GM19240 (cell line): ENCODE data around the gene FSHR.

Experiments
- DNase-seq: peaks from one replicate; pipeline ENCODE4 v3.0.0; 2011; ENCODE audit warnings: low spot score; ENCODE audit not compliant: insufficient read length

Gene FSHR

DNA sequence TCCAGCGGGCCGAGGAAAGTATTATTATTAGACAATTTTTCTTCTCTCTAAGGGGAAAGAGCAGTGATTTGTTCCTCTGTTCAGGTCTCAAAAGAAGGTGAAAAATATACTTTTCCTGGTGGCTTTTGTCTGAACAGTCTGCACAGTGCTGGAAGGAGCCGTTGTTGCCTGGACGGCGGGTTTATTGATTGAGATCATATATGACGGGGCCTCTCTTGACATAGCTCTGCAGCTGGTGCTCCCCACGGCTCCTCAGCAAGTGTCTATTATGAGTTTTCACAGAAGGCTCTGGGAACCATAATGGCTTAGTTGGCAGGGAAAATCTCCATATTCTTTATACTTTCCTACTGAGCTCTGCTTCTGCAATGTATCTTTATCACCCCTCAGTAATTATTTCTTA, 42.9 kb downstream of the FSHR start:
- no peak for DNase-seq

DNA sequence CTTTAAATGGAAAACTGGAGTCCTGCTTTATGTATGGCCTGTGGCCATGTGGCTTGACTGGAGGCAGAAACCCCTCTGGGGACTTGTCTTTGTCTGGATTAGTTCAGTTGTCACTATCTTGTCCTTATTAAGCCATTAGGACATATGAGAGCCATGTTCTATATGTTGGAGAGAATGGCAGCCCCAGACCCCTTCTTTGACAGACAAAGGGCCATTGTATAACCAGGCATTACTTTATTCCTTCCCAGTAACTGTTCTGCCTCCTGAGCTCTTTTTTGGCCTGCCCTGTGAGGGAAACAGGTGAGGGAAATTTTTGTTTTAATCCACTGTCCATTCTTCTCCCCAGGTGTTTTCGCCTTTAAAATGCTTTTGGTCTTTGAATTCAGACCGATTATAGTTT, 43.3 kb downstream of the FSHR start:
- DNase-seq, result no peak

DNA sequence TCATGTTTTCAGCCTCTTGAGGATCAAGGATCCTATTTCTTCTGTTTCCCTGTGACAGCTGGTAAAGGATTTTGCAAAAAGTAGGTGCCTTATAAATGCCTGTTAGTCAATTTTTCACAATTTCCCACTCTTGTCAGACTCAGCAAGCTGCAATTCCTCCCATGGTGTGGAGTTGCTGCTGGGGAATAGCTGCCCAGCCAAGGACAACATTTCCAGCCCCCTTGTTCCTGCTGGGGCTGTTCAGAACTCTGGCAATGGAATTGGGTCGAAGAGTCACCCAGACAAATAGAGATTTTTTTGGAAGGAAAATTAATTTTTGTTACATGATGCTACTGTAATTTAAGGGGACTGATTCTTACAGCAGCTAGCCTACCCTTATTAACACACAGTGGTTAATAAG, 43.7 kb downstream of the FSHR start:
- DNase-seq, result no peak

DNA sequence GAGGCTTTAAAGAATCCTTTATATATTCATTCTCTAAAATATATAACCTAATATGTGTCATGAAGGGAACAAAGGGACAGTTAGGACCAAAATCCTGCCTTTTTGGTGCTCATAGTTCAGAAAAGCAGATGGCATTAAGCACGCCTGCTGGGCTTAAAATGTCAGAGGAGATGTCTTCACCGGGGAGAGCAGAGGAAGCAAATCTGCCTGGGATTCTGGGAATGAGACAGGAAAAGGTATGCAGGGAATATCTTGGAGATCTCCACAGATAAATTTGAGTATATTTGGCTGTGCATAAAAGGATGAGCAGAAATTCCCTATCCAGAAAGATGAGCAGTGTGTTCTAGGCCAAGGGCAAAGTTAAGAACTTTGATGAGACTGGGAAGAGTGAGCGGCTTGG, 45.5 kb downstream of the FSHR start:
- no peak for DNase-seq

DNA sequence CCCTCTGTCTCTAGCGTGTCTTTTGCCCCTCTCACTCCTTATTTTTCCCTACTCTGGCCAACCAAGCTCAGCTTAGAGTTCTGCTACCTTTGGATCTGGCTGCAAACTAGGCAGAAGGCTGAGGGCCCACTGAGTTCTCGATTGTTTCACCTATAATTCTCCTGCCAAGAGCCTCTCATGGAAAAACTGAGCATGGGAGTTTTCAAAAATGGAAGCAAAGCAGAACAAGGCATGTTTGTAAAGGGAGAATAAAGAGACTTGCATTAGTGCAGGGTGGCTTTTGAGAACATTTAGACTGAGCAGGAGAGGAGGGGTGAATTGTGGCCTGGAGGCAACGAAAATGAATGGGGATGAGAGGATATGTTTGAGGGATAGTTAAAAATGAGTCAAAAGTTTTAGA, 45.9 kb downstream of the FSHR start:
- DNase-seq, result no peak

DNA sequence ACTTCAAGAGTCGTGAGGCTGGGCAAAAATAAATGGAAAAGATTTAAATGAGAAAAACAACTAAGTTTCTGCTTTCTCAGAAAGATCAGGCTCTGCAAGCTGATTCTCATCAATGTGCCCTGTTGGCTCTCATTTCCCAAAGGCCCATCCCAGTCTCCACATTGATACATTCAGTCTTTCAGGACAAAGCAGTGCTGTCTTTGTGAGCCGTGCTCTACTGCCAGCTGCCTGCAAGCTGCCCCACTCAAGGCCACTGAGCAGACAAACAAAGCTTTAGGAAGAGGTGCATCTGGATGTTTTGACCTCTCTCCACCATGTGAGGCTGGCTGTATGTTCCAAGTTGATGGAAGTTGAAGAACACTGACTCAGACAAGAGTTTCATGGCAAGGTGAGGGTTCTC, 48.8 kb downstream of the FSHR start:
- no peak for DNase-seq

- DNase-seq, result no peak
Measured at GRCh38 chr2:49102146-49102545, 52.2 kb downstream of the FSHR start.

GRCh38 chr2:49080681-49081080, 73.6 kb downstream of the FSHR start:
- no peak for DNase-seq

GRCh38 chr2:49070716-49071115, 83.6 kb downstream of the FSHR start:
- DNase-seq, result no peak

- DNase-seq, result no peak
Measured at GRCh38 chr2:49069829-49070228, 84.5 kb downstream of the FSHR start.

GRCh38 chr2:49068613-49069012, 85.7 kb downstream of the FSHR start:
- DNase-seq, result no peak

- DNase-seq, result no peak
Measured at GRCh38 chr2:49067971-49068370, 86.3 kb downstream of the FSHR start.

DNA sequence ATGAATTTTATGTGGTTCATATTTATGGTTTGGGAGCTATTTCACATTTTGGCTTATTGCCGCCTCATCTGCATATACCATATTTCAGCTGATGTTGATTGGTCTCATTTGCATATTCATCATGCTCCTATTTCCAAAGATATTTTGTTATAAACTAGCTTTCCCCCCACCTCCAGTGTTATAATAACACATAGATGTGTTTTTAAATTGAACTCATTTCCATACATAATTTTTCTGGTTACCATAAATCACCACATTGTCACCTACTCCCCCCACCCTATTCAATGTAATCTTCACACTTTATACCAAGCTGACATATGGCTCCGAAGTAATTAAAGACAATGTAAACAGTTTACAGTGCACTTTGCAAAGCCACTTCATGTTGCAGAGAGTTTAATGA, 101.2 kb downstream of the FSHR start:
- no peak for DNase-seq

GRCh38 chr2:49050265-49050664, 104.0 kb downstream of the FSHR start:
- no peak for DNase-seq

- DNase-seq, result no peak
Measured at GRCh38 chr2:49049161-49049560, 105.2 kb downstream of the FSHR start.

GRCh38 chr2:49045083-49045482, 109.2 kb downstream of the FSHR start:
- DNase-seq, result no peak

- no peak for DNase-seq
Measured at GRCh38 chr2:49044350-49045079, 109.8 kb downstream of the FSHR start.

DNA sequence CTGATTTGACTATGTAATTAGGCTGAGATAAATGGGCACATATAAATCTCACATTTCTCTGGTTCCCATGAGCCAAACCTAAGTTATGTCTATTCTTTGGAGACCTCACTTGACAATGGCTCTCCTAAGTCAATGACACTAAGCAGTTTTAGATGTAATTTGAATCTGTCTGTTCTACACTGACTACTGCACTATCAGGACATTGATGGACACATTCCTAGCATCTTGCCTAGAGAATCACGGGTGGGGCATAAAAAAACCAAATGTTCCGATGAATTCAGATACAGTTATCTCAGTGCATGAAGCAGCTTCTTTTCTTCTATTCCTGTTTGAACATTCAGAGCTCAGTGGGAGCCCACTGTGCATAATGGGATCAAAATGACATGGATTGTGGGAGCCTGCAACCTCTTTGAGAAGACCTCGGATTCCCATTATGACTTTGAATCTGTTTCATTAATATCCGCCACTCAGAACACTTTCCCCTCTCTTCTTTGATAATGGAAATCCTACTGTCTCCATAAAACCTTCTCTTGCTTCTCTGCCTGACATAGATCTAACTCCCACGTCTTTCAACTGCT, 110.8 kb downstream of the FSHR start:
- no peak for DNase-seq

DNA sequence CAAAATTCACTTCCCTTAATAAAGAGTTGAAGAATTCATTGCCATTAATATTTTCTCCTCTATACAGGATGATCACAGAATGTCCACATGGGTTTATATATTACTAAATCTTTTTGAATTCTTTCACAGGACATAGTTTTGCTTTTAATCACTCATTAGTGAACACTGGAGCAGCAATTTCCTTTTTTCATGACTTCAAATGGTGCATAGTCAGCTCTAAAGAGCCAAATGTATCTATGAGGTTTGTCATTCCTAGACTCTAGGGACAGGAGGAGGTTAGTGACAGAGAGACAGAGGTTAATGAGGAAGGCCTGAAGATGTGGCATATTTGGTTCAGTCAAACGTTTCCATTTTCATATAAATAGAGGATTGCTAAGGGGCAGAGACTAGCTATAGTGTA, 111.8 kb downstream of the FSHR start:
- no peak for DNase-seq

GRCh38 chr2:49041061-49041460, 113.3 kb downstream of the FSHR start:
- no peak for DNase-seq

GRCh38 chr2:49037197-49037596, 117.1 kb downstream of the FSHR start:
- no peak for DNase-seq

- DNase-seq, result no peak
Measured at GRCh38 chr2:49035481-49035880, 118.8 kb downstream of the FSHR start.

DNA sequence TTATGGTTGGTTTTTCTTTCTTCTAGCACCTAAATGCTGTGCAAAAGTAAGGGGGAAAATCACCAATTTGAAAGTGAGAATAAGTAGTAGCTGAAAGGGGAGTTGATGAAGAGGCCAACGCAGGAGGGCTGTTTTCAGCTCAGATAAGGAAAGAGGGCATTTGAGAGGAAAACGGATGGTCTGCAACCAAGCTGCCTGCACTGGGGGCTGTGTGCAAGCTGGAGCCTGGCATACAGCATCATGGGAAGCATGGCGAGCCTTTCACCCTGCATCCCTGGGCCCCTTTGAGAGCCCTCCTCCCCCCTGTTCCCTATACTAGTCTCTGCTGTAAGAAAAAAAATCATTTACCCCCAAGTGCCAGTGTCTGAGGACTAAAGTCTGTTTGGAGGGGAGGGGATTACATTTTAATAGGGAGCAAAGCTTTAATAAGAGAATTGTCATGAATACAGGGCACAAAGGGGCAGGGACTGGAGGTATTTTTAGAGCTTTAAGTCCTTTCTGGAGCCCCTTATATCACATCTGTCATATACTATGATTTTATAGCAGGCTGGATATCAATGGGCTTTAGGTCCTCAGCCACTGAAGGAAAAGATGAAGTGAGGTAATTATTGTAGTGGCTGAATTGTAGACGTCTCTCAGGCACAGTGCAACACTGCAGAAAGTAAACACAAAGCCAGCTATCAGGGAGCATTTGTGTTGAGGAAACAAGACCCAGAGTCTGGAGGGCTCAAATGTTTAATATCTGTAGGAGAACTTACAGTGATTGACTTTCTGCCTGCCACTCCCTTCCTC, 120.7 kb downstream of the FSHR start:
- no peak for DNase-seq
